ENCODE data around the gene HSPB9.

DNA sequence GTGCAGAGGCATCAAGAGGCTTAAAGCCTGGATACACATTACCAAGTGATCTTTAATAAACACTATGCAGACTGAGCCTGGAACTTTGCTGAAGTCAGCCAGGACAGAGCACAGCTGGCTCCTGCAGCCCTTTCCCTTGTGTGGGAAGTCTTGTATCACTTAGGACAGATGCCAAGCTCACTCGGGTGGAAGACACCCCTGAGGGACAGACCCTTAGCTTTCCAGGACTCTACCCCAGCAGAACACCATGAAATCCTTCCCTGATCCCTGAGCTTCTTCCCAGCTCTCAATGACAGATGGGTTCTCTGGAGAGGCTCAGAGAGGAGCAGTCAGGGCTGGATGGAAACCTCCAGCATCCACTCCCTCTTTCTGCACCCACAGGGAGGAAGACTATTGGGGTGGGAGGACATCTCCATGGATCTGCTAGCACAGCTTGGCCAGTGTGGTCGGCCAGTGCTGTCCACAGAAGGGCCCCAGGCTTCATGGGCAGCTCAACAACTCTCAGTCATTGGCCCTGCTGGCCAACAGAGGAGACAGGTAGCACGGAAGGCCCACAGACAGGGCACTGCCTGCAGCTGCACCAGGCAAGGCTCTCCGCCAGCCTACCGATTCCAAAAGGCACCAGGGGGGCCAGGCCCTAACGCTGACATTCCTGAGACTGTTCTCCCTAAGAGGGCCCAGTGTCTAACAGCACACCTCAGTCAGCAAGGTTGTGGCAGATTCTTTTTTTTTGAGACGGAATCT, 16.3 kb downstream of the HSPB9 start:
- TF ChIP-seq EZH2phosphoT487 (IDR thresholded peaks at IDR 0.05), result no peak
- TF ChIP-seq, protein P1, sequence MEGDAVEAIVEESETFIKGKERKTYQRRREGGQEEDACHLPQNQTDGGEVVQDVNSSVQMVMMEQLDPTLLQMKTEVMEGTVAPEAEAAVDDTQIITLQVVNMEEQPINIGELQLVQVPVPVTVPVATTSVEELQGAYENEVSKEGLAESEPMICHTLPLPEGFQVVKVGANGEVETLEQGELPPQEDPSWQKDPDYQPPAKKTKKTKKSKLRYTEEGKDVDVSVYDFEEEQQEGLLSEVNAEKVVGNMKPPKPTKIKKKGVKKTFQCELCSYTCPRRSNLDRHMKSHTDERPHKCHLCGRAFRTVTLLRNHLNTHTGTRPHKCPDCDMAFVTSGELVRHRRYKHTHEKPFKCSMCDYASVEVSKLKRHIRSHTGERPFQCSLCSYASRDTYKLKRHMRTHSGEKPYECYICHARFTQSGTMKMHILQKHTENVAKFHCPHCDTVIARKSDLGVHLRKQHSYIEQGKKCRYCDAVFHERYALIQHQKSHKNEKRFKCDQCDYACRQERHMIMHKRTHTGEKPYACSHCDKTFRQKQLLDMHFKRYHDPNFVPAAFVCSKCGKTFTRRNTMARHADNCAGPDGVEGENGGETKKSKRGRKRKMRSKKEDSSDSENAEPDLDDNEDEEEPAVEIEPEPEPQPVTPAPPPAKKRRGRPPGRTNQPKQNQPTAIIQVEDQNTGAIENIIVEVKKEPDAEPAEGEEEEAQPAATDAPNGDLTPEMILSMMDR (IDR thresholded peaks at IDR 0.05), result no peak
